Measurements from ENCODE around the gene ACYP2.

ACYP2 gene

DNA sequence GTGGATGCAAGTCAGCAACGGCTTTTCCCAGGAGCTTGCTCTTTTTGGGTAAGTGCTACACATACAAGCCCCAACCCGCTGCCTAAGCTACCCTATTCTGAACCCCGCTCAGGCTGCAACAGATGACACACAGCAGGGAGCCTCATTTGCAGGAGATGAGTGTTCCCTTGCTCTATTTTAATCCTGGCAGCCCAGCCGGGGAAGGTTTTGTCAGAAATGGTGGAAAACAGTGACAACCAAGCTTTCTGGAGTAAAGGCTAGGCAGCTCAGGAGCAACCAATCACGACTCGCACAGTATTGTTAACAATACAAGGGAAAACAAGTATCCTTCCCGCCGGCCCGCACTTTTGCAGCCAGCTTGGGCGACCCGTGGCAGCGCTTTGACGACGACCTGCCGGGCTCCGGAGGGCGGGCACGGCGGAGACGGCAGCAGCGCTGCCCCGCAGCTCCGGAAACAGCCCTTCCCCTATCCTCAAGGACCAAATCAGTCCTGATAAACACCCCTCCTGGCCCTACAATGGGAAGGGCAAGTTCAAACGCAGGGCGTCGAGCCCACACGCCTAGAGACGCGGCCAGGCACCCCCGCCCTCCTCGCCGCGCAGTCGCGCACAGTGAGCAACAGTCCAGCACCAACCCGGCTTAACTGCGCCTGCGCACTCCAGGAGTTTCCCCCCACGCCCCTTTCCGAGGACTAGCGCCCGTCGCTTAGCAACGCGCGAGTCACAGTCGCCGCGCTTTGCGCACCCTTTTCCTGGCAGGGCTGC is 214.9 kb downstream of the ACYP2 start:
- DNase-seq = peak; percentile 82 to 85

DNA sequence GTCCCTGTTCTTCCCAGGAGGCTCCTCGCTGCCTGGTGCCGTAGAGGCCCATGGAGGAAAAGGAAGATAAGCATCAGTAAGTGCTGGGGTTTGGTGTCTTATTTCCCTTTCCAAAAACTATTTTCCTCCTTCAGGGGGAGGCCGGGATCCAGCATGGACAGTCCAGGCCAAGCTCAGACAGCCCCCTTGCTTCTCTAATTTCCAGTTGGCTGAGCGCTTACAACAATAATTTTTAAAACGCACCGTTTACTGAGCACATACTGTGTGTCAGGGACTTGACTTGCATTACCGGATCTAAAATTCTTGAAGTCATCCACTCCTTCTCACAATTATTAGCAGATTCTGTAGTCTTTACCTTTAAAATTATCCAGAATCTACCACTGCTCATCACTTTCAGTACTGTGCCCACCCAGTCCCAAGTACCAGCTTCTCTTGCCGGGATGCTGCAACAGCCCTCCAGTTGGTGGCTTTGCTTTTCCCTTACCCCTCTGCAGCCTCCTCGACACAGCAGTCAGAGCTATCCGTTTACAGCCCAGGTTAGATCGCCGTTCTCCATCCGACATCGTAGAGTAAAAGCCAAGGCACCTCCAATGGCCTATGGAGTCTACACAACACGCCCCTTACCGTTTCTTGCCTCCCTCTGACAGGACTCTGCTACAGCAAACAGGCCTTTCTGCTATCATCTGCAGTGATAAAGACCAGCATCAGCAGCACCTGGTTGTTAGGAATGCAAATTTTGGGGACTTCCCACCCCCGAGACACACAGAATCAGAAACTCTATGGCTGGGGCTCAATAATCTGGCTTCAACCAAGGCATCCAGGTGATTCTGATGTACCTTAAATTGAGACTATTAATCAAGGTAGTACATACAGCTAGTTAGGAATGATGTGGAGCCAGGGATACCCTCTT is 215.8 kb downstream of the ACYP2 start:
- DNase-seq = no peak

DNA sequence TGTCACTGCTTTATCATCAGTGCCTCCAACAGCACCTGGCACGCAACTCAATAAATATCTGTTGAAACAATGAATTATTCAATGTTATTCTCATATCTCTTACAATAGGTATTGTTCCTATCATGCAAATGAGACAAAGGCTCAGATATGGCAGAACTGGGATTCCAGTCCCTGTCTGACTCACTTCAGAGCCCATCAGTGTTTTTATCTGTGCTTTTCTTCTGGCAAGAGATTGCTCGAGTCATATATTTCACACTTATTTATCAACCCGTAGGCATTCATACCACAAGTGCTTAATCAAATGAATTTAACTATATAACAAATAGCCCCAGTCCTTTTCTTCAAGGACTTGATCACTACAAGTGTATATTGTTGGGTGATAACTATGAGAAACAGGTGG is 217.0 kb downstream of the ACYP2 start:
- no peak for DNase-seq

DNA sequence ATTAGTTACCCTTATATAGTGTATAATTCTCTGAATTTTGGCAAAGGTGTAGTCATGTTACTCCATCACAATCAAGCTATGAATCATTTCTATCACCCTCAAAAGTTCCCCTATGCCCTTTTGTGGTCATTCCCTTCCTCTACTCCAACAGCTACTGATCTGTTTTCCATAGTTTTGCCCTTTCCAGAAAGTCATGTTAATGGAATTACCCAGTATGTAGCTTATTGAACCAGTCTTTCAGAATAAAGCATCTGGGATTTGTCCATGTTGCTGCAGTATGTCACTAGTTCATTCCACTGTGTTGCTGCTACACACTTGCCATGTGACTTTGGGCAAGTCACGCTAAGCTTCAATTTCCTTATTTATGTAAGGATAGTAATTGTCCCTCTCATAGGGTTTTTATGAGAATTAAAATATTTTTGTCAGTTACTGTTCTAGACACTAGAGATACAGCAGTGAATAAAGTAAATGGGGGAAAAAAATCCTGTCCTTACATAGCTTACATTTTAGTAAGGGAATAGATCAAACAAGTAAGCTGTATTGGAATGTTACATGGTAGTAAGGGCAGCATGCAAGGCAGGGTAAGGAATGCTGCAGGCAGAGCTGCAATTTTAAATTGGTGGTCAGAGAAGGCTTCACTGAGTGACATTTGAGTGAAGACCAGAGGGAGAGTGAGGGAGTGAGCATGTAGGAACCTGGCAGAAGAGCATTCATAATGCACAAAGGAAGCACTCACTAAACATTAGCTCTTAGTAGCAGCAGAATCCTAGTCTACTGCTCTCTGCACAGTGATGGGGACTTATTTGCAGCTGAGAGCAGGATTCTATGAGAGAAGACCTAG is 220.9 kb downstream of the ACYP2 start:
- no peak for DNase-seq

DNA sequence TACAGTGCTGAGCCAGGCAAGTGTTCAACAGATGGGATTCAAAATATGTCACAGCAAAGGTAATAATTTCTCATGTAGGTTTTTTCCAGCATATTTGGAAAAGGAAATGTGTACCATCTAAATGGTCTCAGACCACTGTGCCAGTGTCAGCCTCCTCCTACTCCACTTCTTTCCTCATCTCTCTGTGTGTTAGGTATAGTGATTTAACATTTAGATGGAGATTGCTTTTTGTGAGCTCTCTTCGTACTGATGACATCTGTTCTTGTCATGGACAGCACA is 221.5 kb downstream of the ACYP2 start:
- DNase-seq = no peak

DNA sequence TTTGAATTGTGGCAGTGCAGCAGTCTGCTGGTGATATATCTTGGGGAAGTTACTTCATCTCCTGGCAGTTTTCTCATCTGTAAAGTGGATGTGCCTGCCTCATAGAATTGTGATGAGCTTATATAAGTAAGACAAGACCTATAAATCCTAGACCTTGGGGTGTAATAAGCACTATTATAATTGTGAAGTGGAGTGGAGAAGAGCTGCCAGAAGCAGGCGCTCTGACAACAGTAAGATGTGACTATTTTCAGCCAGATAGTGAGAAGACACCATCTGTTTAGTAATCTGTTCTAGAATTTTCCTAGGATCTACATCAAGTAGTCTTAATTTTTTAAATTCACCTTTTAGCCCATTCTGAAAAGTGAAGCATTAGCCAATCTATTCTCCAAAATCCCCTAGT is 226.2 kb downstream of the ACYP2 start:
- no peak for DNase-seq

DNA sequence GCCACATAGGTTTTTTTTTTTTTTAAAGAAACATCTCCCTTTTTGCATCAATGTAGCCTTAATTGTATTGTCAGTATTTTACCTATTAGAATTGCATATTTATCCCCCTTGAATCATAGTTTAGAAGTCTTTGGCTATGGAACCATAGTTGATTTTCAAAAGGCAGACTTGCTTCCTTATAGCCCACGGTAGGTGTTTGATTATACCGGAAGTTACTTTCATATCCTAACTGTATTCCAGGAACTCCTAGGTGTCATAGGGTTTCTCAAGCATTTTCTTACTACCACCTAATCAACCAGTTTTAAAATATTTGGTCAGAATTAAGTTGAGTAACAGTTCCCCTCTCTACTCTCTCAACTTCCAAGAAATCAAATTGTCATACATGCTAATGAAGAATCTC is 227.2 kb downstream of the ACYP2 start:
- DNase-seq = no peak

DNA sequence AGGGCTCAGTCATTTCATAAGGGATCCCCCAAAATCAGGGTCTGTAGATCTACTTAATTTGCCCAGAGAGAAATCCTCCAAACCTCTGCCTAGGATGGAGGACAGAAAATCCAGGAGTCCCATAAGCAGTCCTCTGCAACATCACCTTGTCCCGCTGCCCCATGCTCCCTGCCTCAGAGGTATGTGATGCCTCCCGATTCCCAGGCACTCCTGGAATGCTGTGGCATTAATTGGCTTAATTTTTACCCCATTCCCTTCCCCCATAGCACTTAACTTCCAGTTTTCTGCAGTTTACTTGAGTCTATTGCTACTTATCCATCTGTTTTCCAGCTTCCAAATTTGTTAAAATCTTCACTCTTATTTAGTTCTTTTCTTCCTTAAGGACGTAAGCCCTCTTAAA is 232.2 kb downstream of the ACYP2 start:
- no peak for DNase-seq

DNA sequence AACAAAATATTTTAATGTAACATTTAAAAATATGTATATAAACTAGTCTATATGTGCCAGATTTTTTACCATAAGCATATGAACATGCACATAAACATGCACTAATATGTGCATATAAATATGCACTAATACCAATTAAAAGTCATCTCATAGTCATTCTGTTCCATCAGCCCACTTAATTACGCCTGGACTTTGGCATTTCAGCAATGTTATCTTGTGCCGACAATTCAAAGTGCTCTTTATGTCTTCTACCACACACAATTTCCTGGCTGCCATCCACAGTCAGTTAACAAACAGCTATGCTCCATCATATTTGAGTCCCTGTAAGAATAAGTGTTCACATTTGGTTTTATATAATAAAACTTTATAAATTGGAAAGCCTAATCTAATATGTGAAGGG is 233.2 kb downstream of the ACYP2 start:
- DNase-seq = no peak

DNA sequence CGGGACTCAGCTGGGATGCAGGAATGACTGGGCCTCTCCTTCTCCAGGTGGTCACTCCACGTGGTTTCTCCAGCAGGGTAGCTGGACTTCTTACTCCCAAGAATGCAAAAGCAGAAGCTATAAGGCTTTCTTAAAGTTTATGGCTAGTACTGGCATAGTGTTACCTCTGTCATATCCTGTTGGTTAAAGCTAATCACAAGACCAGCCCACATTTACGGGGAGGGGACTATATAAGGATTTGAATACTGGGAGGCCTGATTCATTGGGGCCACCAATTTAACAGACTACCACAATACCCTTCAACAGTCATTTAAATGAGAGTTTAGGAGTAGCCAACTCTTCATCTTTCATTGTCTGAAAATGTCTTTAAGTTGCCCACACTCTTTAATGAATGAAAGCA is 235.0 kb downstream of the ACYP2 start:
- no peak for DNase-seq

DNA sequence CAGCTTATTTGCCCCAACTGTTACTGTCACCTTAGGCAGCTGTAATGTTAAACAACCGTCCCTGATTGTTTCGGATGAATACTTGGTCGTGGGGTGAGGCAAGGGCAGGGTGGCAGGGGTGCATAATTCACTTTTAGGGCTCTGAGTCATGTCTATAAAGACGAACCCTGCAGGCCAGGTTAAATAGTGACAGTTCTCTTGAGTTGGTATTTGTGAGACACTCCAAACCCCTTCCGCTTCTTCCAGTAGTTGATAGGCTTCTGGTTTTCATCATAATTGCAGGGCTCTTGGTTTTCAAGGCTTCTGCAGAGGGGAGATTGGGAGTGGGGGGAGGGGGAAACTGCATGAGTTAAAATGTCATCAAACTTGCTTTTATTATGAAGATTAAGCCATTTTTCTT is 237.8 kb downstream of the ACYP2 start:
- no peak for DNase-seq

Measured in activated CD4-positive, alpha-beta T cell treated with anti-CD3 and anti-CD28 coated beads, Interleukin-2, amount 50 U/mL, for 4 hours (primary cell).